Peyer's patch (tissue), 4 donors: Measurements from ENCODE around the gene PGA4.

ENCODE experiments used
- CTCF ChIP-seq, 6 experiments: fragments of 450-650 bp in 4 of 6; fragments of 200-600 bp in 2 of 6; sonication (generic) in 1 of 6; IDR thresholded peaks; one replicate each; pipeline ENCODE4 v1.5.1; 2017 to 2019; ENCODE audit warnings: antibody characterized with exemption in 6 of 6, mild to moderate bottlenecking in 3 of 6, moderate library complexity in 1 of 6
- POLR2A ChIP-seq, 2 donors: fragments of 450-650 bp; IDR thresholded peaks; one replicate each; pipeline ENCODE4 v1.5.1; 2017; ENCODE audit warnings: antibody characterized with exemption in 2 of 2, mild to moderate bottlenecking in 2 of 2, moderate library complexity in 2 of 2

- TF ChIP-seq CTCF (IDR thresholded peaks at IDR 0.05) (no peak), POLR2A (IDR thresholded peaks at IDR 0.05) (no peak)
Observed at GRCh38 chr11:61195719-61196118, 26.4 kb upstream of the PGA4 start.
